GM06990 (cell line): ENCODE measurements around the gene MARK1.

Source experiments
- DNase-seq: peaks from one replicate; pipeline ENCODE4 v3.0.0-alpha.2; 2011; ENCODE audit not compliant: insufficient read length; ENCODE audit errors: extremely low read depth
- H3K27me3 ChIP-seq: replicated peaks from 2 replicates; pipeline ENCODE4 v1.6.0; 2011; ENCODE audit warnings: low read length; ENCODE audit not compliant: control insufficient read depth, insufficient read depth
- H3K36me3 ChIP-seq: 2 replicates; pipeline ENCODE4 v1.5.1; 2011; ENCODE audit warnings: low read length; ENCODE audit not compliant: control insufficient read depth, insufficient read depth
- H3K4me3 ChIP-seq: replicated peaks from 2 replicates; pipeline ENCODE4 v1.5.1; 2011; ENCODE audit warnings: low read depth, mild to moderate bottlenecking, control low read depth, low read length
- CTCF ChIP-seq: IDR thresholded peaks from 2 replicates; pipeline ENCODE4 v1.5.1; 2011; ENCODE audit warnings: low read length, control low read depth, mild to moderate bottlenecking, inconsistent platforms; ENCODE audit not compliant: insufficient read depth, poor library complexity, severe bottlenecking

The MARK1 gene

GRCh38 chr1:220637759-220638158, 109.8 kb downstream of the MARK1 start:
- Histone ChIP-seq H3K27me3 (no peaks in the 10 kb centered on the region), H3K36me3 (no peaks in the 10 kb centered on the region), H3K4me3 (no peak overlapping the region)
- DNase-seq: no peak
- no peak for TF ChIP-seq CTCF

GRCh38 chr1:220642285-220642684, 114.3 kb downstream of the MARK1 start:
- H3K36me3 ChIP-seq: no peaks in the 10 kb centered on the region
- no peak for TF ChIP-seq CTCF
- no peaks in the 10 kb centered on the region for H3K27me3 ChIP-seq
- H3K4me3 ChIP-seq: no peak overlapping the region
- no peak for DNase-seq

- TF ChIP-seq CTCF: no peak
- no peaks in the 10 kb centered on the region for H3K36me3 ChIP-seq
- DNase-seq: no peak
Observed at GRCh38 chr1:220652995-220653394, 125.1 kb downstream of the MARK1 start.

GRCh38 chr1:220655509-220655908, 127.6 kb downstream of the MARK1 start:
- Histone ChIP-seq H3K36me3 (no peaks in the 10 kb centered on the region), H3K4me3 (no peak overlapping the region), H3K27me3 (no peaks in the 10 kb centered on the region)
- no peak for TF ChIP-seq CTCF
- peak; percentile 15 for DNase-seq

More at GRCh38 chr1:220652995-220653394, 125.1 kb downstream of the MARK1 start:
- Histone ChIP-seq H3K27me3 (no peaks in the 10 kb centered on the region), H3K4me3 (no peak overlapping the region)

- no peaks in the 10 kb centered on the region for H3K27me3 ChIP-seq
- no peak overlapping the region for H3K4me3 ChIP-seq
- no peaks in the 10 kb centered on the region for H3K36me3 ChIP-seq
- no peak for DNase-seq
- TF ChIP-seq CTCF: no peak
Observed at GRCh38 chr1:220655961-220656740, 128.2 kb downstream of the MARK1 start.
